Trophoblast cell (in vitro differentiated cells and primary cell): Measurements from ENCODE around the gene LSM3.

Source experiments
- DNase-seq, 2 donors: peaks; one replicate each; pipeline ENCODE4 v3.0.0-alpha.2; 2016
- H2AFZ ChIP-seq: 2 replicates; pipeline ENCODE4 v1.6.1; 2013; ENCODE audit warnings: low read length, moderate library complexity, mild to moderate bottlenecking; ENCODE audit not compliant: insufficient read depth, poor library complexity
- H2AK5ac ChIP-seq: 2 replicates; pipeline ENCODE4 v1.6.1; 2013; ENCODE audit warnings: mild to moderate bottlenecking, low read length
- H2BK120ac ChIP-seq: 2 replicates; pipeline ENCODE4 v1.6.1; 2013; ENCODE audit warnings: low read length, mild to moderate bottlenecking, moderate library complexity; ENCODE audit not compliant: insufficient read depth, poor library complexity
- H2BK12ac ChIP-seq: 2 replicates; pipeline ENCODE4 v1.6.1; 2013; ENCODE audit warnings: mild to moderate bottlenecking, low read length, moderate library complexity
- H2BK5ac ChIP-seq: 2 replicates; pipeline ENCODE4 v1.6.1; 2013; ENCODE audit warnings: low read length, low read depth, moderate library complexity, mild to moderate bottlenecking; ENCODE audit not compliant: poor library complexity
- H3K14ac ChIP-seq: 2 replicates; pipeline ENCODE4 v1.6.1; 2013; ENCODE audit warnings: mild to moderate bottlenecking, low read length
- H3K18ac ChIP-seq: 2 replicates; pipeline ENCODE4 v1.6.1; 2013; ENCODE audit warnings: mild to moderate bottlenecking, low read length
- H3K23ac ChIP-seq: 2 replicates; pipeline ENCODE4 v1.6.1; 2013; ENCODE audit warnings: low read length
- H3K27ac ChIP-seq: 2 replicates; pipeline ENCODE4 v1.5.1; 2013; ENCODE audit warnings: low read depth, mild to moderate bottlenecking, inconsistent platforms, low read length, moderate library complexity
- H3K27me3 ChIP-seq: 2 replicates; pipeline ENCODE4 v1.6.1; 2013; ENCODE audit warnings: inconsistent platforms, mild to moderate bottlenecking, low read length, moderate library complexity; ENCODE audit not compliant: insufficient read depth
- H3K36me3 ChIP-seq, 2 experiments: 1 replicate in 1 of 2; 2 replicates in 1 of 2; pipeline ENCODE4 v1.6.1; 2013; ENCODE audit warnings: low read length in 2 of 2, mild to moderate bottlenecking in 2 of 2, moderate library complexity in 1 of 2; ENCODE audit not compliant: insufficient read depth in 2 of 2, control insufficient read depth in 1 of 2
- H3K4ac ChIP-seq: 2 replicates; pipeline ENCODE4 v1.6.1; 2013; ENCODE audit warnings: low read depth, mild to moderate bottlenecking, low read length, moderate library complexity
- H3K4me1 ChIP-seq, 2 experiments: 1 replicate in 1 of 2; 2 replicates in 1 of 2; pipeline ENCODE4 v1.6.1; 2013; ENCODE audit warnings: low read length in 2 of 2, mild to moderate bottlenecking in 2 of 2, moderate library complexity in 1 of 2; ENCODE audit not compliant: insufficient read depth in 2 of 2, control insufficient read depth in 1 of 2
- H3K4me2 ChIP-seq: 2 replicates; pipeline ENCODE4 v1.6.1; 2013; ENCODE audit warnings: inconsistent platforms, mild to moderate bottlenecking, low read length, moderate library complexity
- H3K4me3 ChIP-seq: 2 replicates; pipeline ENCODE4 v1.5.1; 2013; ENCODE audit warnings: mild to moderate bottlenecking, low read depth, low read length, inconsistent platforms
- H3K79me1 ChIP-seq: one replicate; pipeline ENCODE4 v1.6.1; 2013; ENCODE audit warnings: low read length
- H3K79me2 ChIP-seq: 2 replicates; pipeline ENCODE4 v1.6.1; 2013; ENCODE audit warnings: low read length, mild to moderate bottlenecking; ENCODE audit not compliant: control insufficient read depth, insufficient read depth, poor library complexity
- H3K9ac ChIP-seq: 2 replicates; pipeline ENCODE4 v1.6.1; 2013; ENCODE audit warnings: mild to moderate bottlenecking, low read length
- H3K9me3 ChIP-seq: 2 replicates; pipeline ENCODE4 v1.6.1; 2013; ENCODE audit warnings: low read depth, mild to moderate bottlenecking, control low read depth, inconsistent platforms, low read length; ENCODE audit not compliant: insufficient read depth
- H4K12ac ChIP-seq: 2 replicates; pipeline ENCODE4 v1.6.1; 2013; ENCODE audit warnings: low read depth, mild to moderate bottlenecking, low read length, moderate library complexity
- H4K8ac ChIP-seq: 2 replicates; pipeline ENCODE4 v1.6.1; 2013; ENCODE audit warnings: low read depth, mild to moderate bottlenecking, low read length, moderate library complexity
- H4K91ac ChIP-seq: one replicate; pipeline ENCODE4 v1.6.1; 2013; ENCODE audit warnings: low read depth, mild to moderate bottlenecking, low read length, moderate library complexity
- WGBS: extraction: QIAGEN DNeasy Blood & Tissue Kit; methylation state at CpG from one replicate; pipeline ENCODE4 v1.1.7; 2013; ENCODE audit warnings: missing lambda C conversion rate; ENCODE audit not compliant: insufficient read length, insufficient coverage; ENCODE audit errors: extremely low coverage; 5-methylcytosine and 5-hydroxymethylcytosine counted together

The LSM3 gene

GRCh38 chr3:14131134-14131533, 47.5 kb upstream of the LSM3 start:
- H4K8ac ChIP-seq: no peak overlapping the region
- no peak overlapping the region for H3K4me3 ChIP-seq
- no peak overlapping the region for H4K12ac ChIP-seq
- no peak overlapping the region for H3K4ac ChIP-seq
- H3K36me3 ChIP-seq: peaks cover 62 to 70% of the 10 kb centered on the region in 2 experiments
- no peak for DNase-seq
- no peak overlapping the region for H2BK120ac ChIP-seq
- no peaks in the 10 kb centered on the region for H3K79me1 ChIP-seq
- peaks cover 3% of the 10 kb centered on the region for H3K9me3 ChIP-seq
- no peak overlapping the region for H3K27ac ChIP-seq
- H3K18ac ChIP-seq: no peak overlapping the region
- no peak overlapping the region for H3K14ac ChIP-seq
- H2BK12ac ChIP-seq: no peak overlapping the region
- H3K27me3 ChIP-seq: no peaks in the 10 kb centered on the region
- no CpG with 5 or more reads among the region's 5 CpGs for WGBS
- H3K4me1 ChIP-seq: peaks cover 2 to 3% of the 10 kb centered on the region in 2 experiments
- H2BK5ac ChIP-seq: no peak overlapping the region
- H3K9ac ChIP-seq: no peak overlapping the region
- no peak overlapping the region for H4K91ac ChIP-seq
- no peak overlapping the region for H2AFZ ChIP-seq
- peaks cover 1% of the 10 kb centered on the region for H3K79me2 ChIP-seq
- H3K4me2 ChIP-seq: no peak overlapping the region
- no peak overlapping the region for H2AK5ac ChIP-seq
- H3K23ac ChIP-seq: no peak overlapping the region

- Histone ChIP-seq H3K79me1 (no peaks in the 10 kb centered on the region), H3K27me3 (no peaks in the 10 kb centered on the region), H3K4me1 (no peaks in the 10 kb centered on the region), H3K79me2 (no peaks in the 10 kb centered on the region), H3K27ac (no peak overlapping the region), H4K91ac (no peak overlapping the region), H3K23ac (no peak overlapping the region), H2AFZ (no peak overlapping the region), H2BK120ac (no peak overlapping the region), H2BK5ac (no peak overlapping the region), H3K18ac (no peak overlapping the region), H2AK5ac (no peak overlapping the region), H3K9ac (no peak overlapping the region), H3K36me3 (peaks cover 67 to 80% of the 10 kb centered on the region in 2 experiments), H3K4me2 (no peak overlapping the region), H4K8ac (no peak overlapping the region), H3K4ac (no peak overlapping the region), H3K9me3 (peaks cover 3% of the 10 kb centered on the region), H4K12ac (no peak overlapping the region), H2BK12ac (no peak overlapping the region), H3K4me3 (no peak overlapping the region), H3K14ac (no peak overlapping the region)
- DNase-seq: no peak
- WGBS: no CpG with 5 or more reads among the region's 8 CpGs
These were observed 46.5 kb upstream of the LSM3 start for GRCh38 chr3:14132120-14132519.

- Histone ChIP-seq H2AK5ac (no peak overlapping the region), H3K18ac (no peak overlapping the region), H3K79me2 (no peaks in the 10 kb centered on the region), H2BK120ac (no peak overlapping the region), H3K9me3 (peaks cover 3% of the 10 kb centered on the region), H4K91ac (no peak overlapping the region), H3K23ac (no peak overlapping the region), H3K79me1 (no peaks in the 10 kb centered on the region), H4K12ac (no peak overlapping the region), H3K14ac (no peak overlapping the region), H4K8ac (no peak overlapping the region), H3K27me3 (no peaks in the 10 kb centered on the region), H2BK12ac (no peak overlapping the region), H3K4me2 (no peak overlapping the region), H2AFZ (no peak overlapping the region), H3K4me3 (no peak overlapping the region), H3K36me3 (peaks cover 66 to 79% of the 10 kb centered on the region in 2 experiments), H3K4ac (no peak overlapping the region), H3K27ac (no peak overlapping the region), H2BK5ac (no peak overlapping the region), H3K4me1 (no peaks in the 10 kb centered on the region), H3K9ac (no peak overlapping the region)
- WGBS: no CpG with 5 or more reads among the region's 6 CpGs
- DNase-seq: no peak
These were observed 45.9 kb upstream of the LSM3 start for GRCh38 chr3:14132689-14133088.

GRCh38 chr3:14133188-14133800, 45.3 kb upstream of the LSM3 start:
- H3K9me3 ChIP-seq: peaks cover 2% of the 10 kb centered on the region
- no peak overlapping the region for H3K18ac ChIP-seq
- H3K14ac ChIP-seq: no peak overlapping the region
- H2BK12ac ChIP-seq: no peak overlapping the region
- no CpG with 5 or more reads among the region's 10 CpGs for WGBS
- no peak overlapping the region for H3K27ac ChIP-seq
- H2AFZ ChIP-seq: no peak overlapping the region
- H4K91ac ChIP-seq: no peak overlapping the region
- no peak overlapping the region for H3K4me3 ChIP-seq
- no peaks in the 10 kb centered on the region for H3K4me1 ChIP-seq
- H3K27me3 ChIP-seq: no peaks in the 10 kb centered on the region
- peaks cover 63 to 79% of the 10 kb centered on the region in 2 experiments for H3K36me3 ChIP-seq
- no peak overlapping the region for H4K8ac ChIP-seq
- H3K79me1 ChIP-seq: no peaks in the 10 kb centered on the region
- H3K9ac ChIP-seq: no peak overlapping the region
- H3K4me2 ChIP-seq: no peak overlapping the region
- no peak overlapping the region for H2AK5ac ChIP-seq
- H4K12ac ChIP-seq: no peak overlapping the region
- H3K23ac ChIP-seq: no peak overlapping the region
- H2BK5ac ChIP-seq: no peak overlapping the region
- H3K4ac ChIP-seq: no peak overlapping the region
- H2BK120ac ChIP-seq: no peak overlapping the region
- no peaks in the 10 kb centered on the region for H3K79me2 ChIP-seq
- no peak for DNase-seq
